Lower leg skin (tissue), 4 donors: Measurements from ENCODE around the gene NBR1. TPM values are rescaled to one million over a fixed set of nuclear protein-coding genes. Genes with fewer than 3 reads are reported as not detected.
"Not testable (repeated sequence)": the region's sequence is repeated elsewhere in the genome, so short reads cannot be mapped to it uniquely, and the experiment has no call there.

Experiments used
- DNase-seq, 2 donors: peaks; one replicate each; pipeline ENCODE4 v3.0.0-alpha.2; 2019; ENCODE audit warnings: low spot score in 2 of 2
- H3K4me3 ChIP-seq: fragments of 200-600 bp; sonication (generic); 2 replicates; pipeline ENCODE4 v1.5.1; 2017; ENCODE audit warnings: mild to moderate bottlenecking, low read depth; ENCODE audit not compliant: poor library complexity, severe bottlenecking
- CTCF ChIP-seq, 3 donors: fragments of 450-650 bp; IDR thresholded peaks; one replicate each; pipeline ENCODE4 v1.5.1; 2016; ENCODE audit warnings: antibody characterized with exemption in 3 of 3, mild to moderate bottlenecking in 3 of 3, moderate library complexity in 2 of 3
- POLR2A ChIP-seq, 2 donors: fragments of 450-650 bp; IDR thresholded peaks; one replicate each; pipeline ENCODE4 v1.6.1; 2016 to 2017; ENCODE audit warnings: antibody characterized with exemption in 2 of 2, mild to moderate bottlenecking in 1 of 2, moderate library complexity in 1 of 2
- WGBS, 2 donors: methylation state at CpG; one replicate each; pipeline ENCODE4 v1.1.5; 2018; 5-methylcytosine and 5-hydroxymethylcytosine counted together
- intact Hi-C: fragments of 100-400 bp; cut with DNase I; formaldehyde crosslinking; loops from one replicate; pipeline ENCODE4 v1.15.0; 2023; ENCODE audit warnings: low total_unique reads
- total RNA-seq, 4 donors: library from RNA; depleted of rRNA; stranded (reverse); fragments of >200 nt; gene quantifications; one replicate each; pipeline ENCODE4 v1.1.0, GENCODE V29; 2016

NBR1 gene
- total RNA-seq, 4 donors from 2014 or later: 84.3 to 101 (median 91.4) TPM

- H3K4me3 ChIP-seq: no peak overlapping the region
- no peak for TF ChIP-seq CTCF (IDR thresholded peaks at IDR 0.05)
- DNase-seq: no peak
- 49 to 53% methylated on average over 4 of the region's 4 CpGs for WGBS, 2 donors
- intact Hi-C loops: no loop called here
These were observed 4.5 kb downstream of the NBR1 start for GRCh38 chr17:43175213-43176118.

- no peak for DNase-seq
- H3K4me3 ChIP-seq: no peak overlapping the region
- 63 to 72% methylated on average over 2 of the region's 2 CpGs for WGBS, 2 donors
- TF ChIP-seq POLR2A (IDR thresholded peaks at IDR 0.05) (no peak), CTCF (IDR thresholded peaks at IDR 0.05) (no peak)
- intact Hi-C loops: no loop called here
These were observed 5.1 kb downstream of the NBR1 start for GRCh38 chr17:43176119-43176570.

GRCh38 chr17:43183921-43184320 is 12.9 kb downstream of the NBR1 start:
- intact Hi-C loops: no loop called here
- WGBS, 2 donors: 94 to 95% methylated on average over 3 of the region's 3 CpGs

GRCh38 chr17:43186656-43187055 is 15.6 kb downstream of the NBR1 start:
- WGBS, 2 donors: 87 to 89% methylated on average over 5 of the region's 5 CpGs
- H3K4me3 ChIP-seq, intact Hi-C loops, DNase-seq: not testable (repeated sequence)

More at GRCh38 chr17:43183921-43184320, 12.9 kb downstream of the NBR1 start:
- no peak for DNase-seq
- no peak overlapping the region for H3K4me3 ChIP-seq
- TF ChIP-seq CTCF (IDR thresholded peaks at IDR 0.05) (no peak), POLR2A (IDR thresholded peaks at IDR 0.05) (no peak)

GRCh38 chr17:43193251-43193650 is 22.2 kb downstream of the NBR1 start:
- DNase-seq: no peak
- WGBS, 2 donors: 94 to 95% methylated on average over 5 of the region's 5 CpGs
- H3K4me3 ChIP-seq: no peak overlapping the region
- TF ChIP-seq POLR2A (IDR thresholded peaks at IDR 0.05) (no peak), CTCF (IDR thresholded peaks at IDR 0.05) (no peak)
- intact Hi-C loops: no loop called here

- intact Hi-C loops: no loop called here
- WGBS, 2 donors: 90 to 93% methylated on average over 2 of the region's 2 CpGs
- H3K4me3 ChIP-seq: no peak overlapping the region
- no peak for DNase-seq
- TF ChIP-seq POLR2A (IDR thresholded peaks at IDR 0.05) (no peak), CTCF (IDR thresholded peaks at IDR 0.05) (no peak)
These were observed 28.6 kb downstream of the NBR1 start for GRCh38 chr17:43199633-43200032.
